GM13977 (cell line): ENCODE data around the gene DLG2.

Source experiments
- DNase-seq: peaks from one replicate; pipeline ENCODE4 v3.0.0; 2012; ENCODE audit warnings: low spot score
- CTCF ChIP-seq: IDR thresholded peaks from 2 replicates; pipeline ENCODE4 v1.5.1; 2012; ENCODE audit warnings: mild to moderate bottlenecking, control low read depth; ENCODE audit not compliant: insufficient read depth; ENCODE audit errors: extremely low read depth, missing control alignments
- in situ Hi-C: fragments of 300-500 bp; cut with MboI; formaldehyde crosslinking; loops from one replicate; pipeline ENCODE4 v1.12.0; 2022; ENCODE audit warnings: low sequenced_read_pairs, low pct_unique_long_range_greater_than_20kb, mixed read lengths, inconsistent platforms; ENCODE audit not compliant: unreplicated experiment

DLG2 gene

GRCh38 chr11:84721561-84721961 lies 905.6 kb downstream of the DLG2 start:
- no peak for DNase-seq
- in situ Hi-C loops = no loop called here
- TF ChIP-seq CTCF = no peak

DNA sequence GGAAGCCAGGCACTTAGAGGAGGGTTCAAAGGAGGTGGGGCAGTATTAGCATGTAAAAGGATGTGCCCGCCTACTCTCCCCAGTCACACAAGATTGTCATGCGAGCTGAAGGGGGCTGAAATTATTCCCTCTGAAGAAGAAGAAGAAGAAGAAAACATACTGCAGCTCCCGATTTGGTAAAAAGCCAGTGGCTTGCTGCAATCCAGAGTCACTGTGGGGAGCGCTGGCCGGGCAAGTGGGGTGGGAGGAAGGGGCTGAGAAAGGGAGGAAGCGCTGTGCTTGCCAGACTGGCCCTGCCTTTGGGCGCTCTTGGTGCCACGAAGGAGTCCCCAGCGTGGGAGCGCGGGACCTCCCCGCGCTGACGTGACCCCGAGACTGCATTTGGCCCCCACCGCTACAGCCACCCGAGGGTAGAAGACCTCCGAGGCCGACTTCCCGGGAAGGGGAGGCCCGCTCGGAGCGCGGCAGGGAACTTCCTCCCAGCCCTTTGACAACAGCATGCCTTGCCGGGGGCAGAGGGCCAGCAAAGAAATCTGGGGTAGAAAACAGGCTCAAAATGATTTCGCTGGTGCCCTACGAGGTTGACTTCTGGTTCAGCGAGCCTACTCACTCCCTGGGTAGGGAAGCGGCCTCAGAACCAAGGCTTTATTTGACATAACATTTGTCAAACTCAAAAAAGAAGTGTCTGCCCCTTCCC lies 906.3 kb downstream of the DLG2 start:
- no peak for DNase-seq
- TF ChIP-seq CTCF = no peak
- in situ Hi-C loops = no loop called here

- no peak for DNase-seq
- in situ Hi-C loops = no loop called here
- no peak for TF ChIP-seq CTCF
Observed at GRCh38 chr11:84719935-84720577, 907.1 kb downstream of the DLG2 start.

- in situ Hi-C loops = no loop called here
Observed at GRCh38 chr11:84714316-84714780, 912.8 kb downstream of the DLG2 start.

GRCh38 chr11:84691830-84692229 lies 935.3 kb downstream of the DLG2 start:
- in situ Hi-C loops = no loop called here
- no peak for DNase-seq
- no peak for TF ChIP-seq CTCF

More at GRCh38 chr11:84714316-84714780, 912.8 kb downstream of the DLG2 start:
- DNase-seq = peak; percentile 40
- TF ChIP-seq CTCF = peak; percentile 31

- TF ChIP-seq CTCF = no peak
- in situ Hi-C loops = no loop called here
- DNase-seq = no peak
Observed at GRCh38 chr11:84687433-84687832, 939.7 kb downstream of the DLG2 start.
